ENCODE results near the gene CCDC88A.
"Not testable (repeated sequence)": the region's sequence is repeated elsewhere in the genome, so short reads cannot be mapped to it uniquely, and the experiment has no call there.

Gene CCDC88A

GRCh38 chr2:55419679-55420438 lies at the start of gene CCDC88A:
Gene CCDC88A, minus strand, starts transcription at chr2:55419856. Its CDS starts 777 bp downstream, at chr2:55419079.
- Mint-ChIP-seq H3K4me3 (peak within 1 kb of the TSS; percentile 80), H3K36me3 (ENCODE audit: low read depth) (no peaks in the 10 kb centered on the region), H3K9me3 (no peaks in the 10 kb centered on the region), H3K27ac (peak within 1 kb of the TSS; percentile 81), H3K4me1 (peaks cover 33% of the 10 kb centered on the region), H3K27me3 (peaks cover 8% of the 10 kb centered on the region)
- DNase-seq: peak; percentile 91
- ATAC-seq: peak; percentile 91

GRCh38 chr2:55461679-55462078 lies 42.0 kb upstream of the CCDC88A start:
- DNase-seq (no peak), ATAC-seq (no peak)
- Mint-ChIP-seq H3K9me3 (no peaks in the 10 kb centered on the region), H3K36me3 (ENCODE audit: low read depth) (no peaks in the 10 kb centered on the region), H3K27ac (no peak overlapping the region), H3K4me3 (no peak overlapping the region), H3K27me3 (peaks cover 8% of the 10 kb centered on the region), H3K4me1 (no peaks in the 10 kb centered on the region)

- DNase-seq (no peak), ATAC-seq (no peak)
- peaks cover 8% of the 10 kb centered on the region for H3K27me3 Mint-ChIP-seq
- H3K36me3 Mint-ChIP-seq (ENCODE audit: low read depth): no peaks in the 10 kb centered on the region
- no peaks in the 10 kb centered on the region for H3K9me3 Mint-ChIP-seq
- no peak overlapping the region for H3K27ac Mint-ChIP-seq
- H3K4me3 Mint-ChIP-seq: no peak overlapping the region
- no peaks in the 10 kb centered on the region for H3K4me1 Mint-ChIP-seq
Observed at GRCh38 chr2:55460562-55460961, 40.9 kb upstream of the CCDC88A start.

- Mint-ChIP-seq H3K27ac (no peak overlapping the region), H3K4me1 (no peaks in the 10 kb centered on the region), H3K9me3 (no peaks in the 10 kb centered on the region), H3K27me3 (peaks cover 8% of the 10 kb centered on the region), H3K36me3 (ENCODE audit: low read depth) (no peaks in the 10 kb centered on the region), H3K4me3 (no peak overlapping the region)
- DNase-seq (no peak), ATAC-seq (no peak)
Observed at GRCh38 chr2:55459714-55460274, 40.1 kb upstream of the CCDC88A start.

- no peak overlapping the region for H3K4me3 Mint-ChIP-seq
- H3K27me3 Mint-ChIP-seq: peaks cover 8% of the 10 kb centered on the region
Observed at GRCh38 chr2:55459279-55459678, 39.6 kb upstream of the CCDC88A start.

GRCh38 chr2:55454121-55454520 lies 34.5 kb upstream of the CCDC88A start:
- H3K9me3 Mint-ChIP-seq: no peaks in the 10 kb centered on the region
- no peak for ATAC-seq
- H3K4me1 Mint-ChIP-seq: no peaks in the 10 kb centered on the region
- no peak overlapping the region for H3K4me3 Mint-ChIP-seq
- DNase-seq: no peak
- no peak overlapping the region for H3K27ac Mint-ChIP-seq
- no peaks in the 10 kb centered on the region for H3K36me3 Mint-ChIP-seq (ENCODE audit: low read depth)
- H3K27me3 Mint-ChIP-seq: no peaks in the 10 kb centered on the region

More at GRCh38 chr2:55459279-55459678, 39.6 kb upstream of the CCDC88A start:
- Mint-ChIP-seq H3K36me3 (ENCODE audit: low read depth) (no peaks in the 10 kb centered on the region), H3K27ac (no peak overlapping the region), H3K9me3 (no peaks in the 10 kb centered on the region), H3K4me1 (no peaks in the 10 kb centered on the region)
- no peak for DNase-seq
- no peak for ATAC-seq

GRCh38 chr2:55452879-55453278 lies 33.2 kb upstream of the CCDC88A start:
- Mint-ChIP-seq H3K4me1 (no peaks in the 10 kb centered on the region), H3K4me3 (no peak overlapping the region), H3K27ac (no peak overlapping the region), H3K27me3 (no peaks in the 10 kb centered on the region), H3K36me3 (ENCODE audit: low read depth) (no peaks in the 10 kb centered on the region), H3K9me3 (no peaks in the 10 kb centered on the region)
- ATAC-seq: no peak
- no peak for DNase-seq

GRCh38 chr2:55451699-55452098 lies 32.0 kb upstream of the CCDC88A start:
- H3K36me3 Mint-ChIP-seq (ENCODE audit: low read depth): no peaks in the 10 kb centered on the region
- H3K9me3 Mint-ChIP-seq: no peaks in the 10 kb centered on the region
- no peak for DNase-seq
- no peaks in the 10 kb centered on the region for H3K4me1 Mint-ChIP-seq
- H3K27me3 Mint-ChIP-seq: no peaks in the 10 kb centered on the region
- no peak overlapping the region for H3K27ac Mint-ChIP-seq
- no peak for ATAC-seq
- no peak overlapping the region for H3K4me3 Mint-ChIP-seq

GRCh38 chr2:55450014-55450413 lies 30.4 kb upstream of the CCDC88A start:
- not testable (repeated sequence) for H3K27me3 Mint-ChIP-seq; H3K27ac Mint-ChIP-seq; ATAC-seq; DNase-seq; H3K4me1 Mint-ChIP-seq; H3K9me3 Mint-ChIP-seq; H3K36me3 Mint-ChIP-seq (ENCODE audit: low read depth); H3K4me3 Mint-ChIP-seq

- not testable (repeated sequence) for H3K9me3 Mint-ChIP-seq
Observed at GRCh38 chr2:55442045-55442760, 22.5 kb upstream of the CCDC88A start.

GRCh38 chr2:55441280-55441892 lies 21.7 kb upstream of the CCDC88A start:
- no peaks in the 10 kb centered on the region for H3K4me1 Mint-ChIP-seq
- no peak for ATAC-seq
- H3K27ac Mint-ChIP-seq: no peak overlapping the region
- H3K36me3 Mint-ChIP-seq (ENCODE audit: low read depth): no peaks in the 10 kb centered on the region
- peaks cover 4% of the 10 kb centered on the region for H3K27me3 Mint-ChIP-seq
- no peaks in the 10 kb centered on the region for H3K9me3 Mint-ChIP-seq
- no peak overlapping the region for H3K4me3 Mint-ChIP-seq
- DNase-seq: no peak

More at GRCh38 chr2:55442045-55442760, 22.5 kb upstream of the CCDC88A start:
- H3K4me1 Mint-ChIP-seq; DNase-seq; H3K4me3 Mint-ChIP-seq; ATAC-seq; H3K27ac Mint-ChIP-seq; H3K27me3 Mint-ChIP-seq; H3K36me3 Mint-ChIP-seq (ENCODE audit: low read depth): not testable (repeated sequence)

- DNase-seq (no peak), ATAC-seq (no peak)
- H3K4me3 Mint-ChIP-seq: no peak overlapping the region
- H3K9me3 Mint-ChIP-seq: no peaks in the 10 kb centered on the region
- no peaks in the 10 kb centered on the region for H3K4me1 Mint-ChIP-seq
- no peaks in the 10 kb centered on the region for H3K36me3 Mint-ChIP-seq (ENCODE audit: low read depth)
- no peak overlapping the region for H3K27ac Mint-ChIP-seq
- H3K27me3 Mint-ChIP-seq: peaks cover 4% of the 10 kb centered on the region
Observed at GRCh38 chr2:55439101-55439397, 19.4 kb upstream of the CCDC88A start.

GRCh38 chr2:55438391-55439100 lies 18.9 kb upstream of the CCDC88A start:
- H3K36me3 Mint-ChIP-seq (ENCODE audit: low read depth): no peaks in the 10 kb centered on the region
- peaks cover 4% of the 10 kb centered on the region for H3K27me3 Mint-ChIP-seq
- DNase-seq (no peak), ATAC-seq (no peak)
- no peaks in the 10 kb centered on the region for H3K9me3 Mint-ChIP-seq
- no peaks in the 10 kb centered on the region for H3K4me1 Mint-ChIP-seq
- H3K27ac Mint-ChIP-seq: no peak overlapping the region
- no peak overlapping the region for H3K4me3 Mint-ChIP-seq
